Cardiac muscle cell (in vitro differentiated cells and primary cell): ENCODE data around the gene BBS9. TPM values are rescaled to one million over a fixed set of nuclear protein-coding genes. Genes with fewer than 3 reads are reported as not detected.

ENCODE experiments used
- DNase-seq, 2 donors: peaks; one replicate each; pipeline versions ENCODE4 v3.0.0 to v3.0.0-alpha.2; 2010 to 2017; ENCODE audit warnings: low read depth in 1 of 2, low spot score in 1 of 2
- H3K27ac ChIP-seq: fragments of 200-600 bp; sonication (generic); 2 replicates; pipeline ENCODE4 v1.5.1; 2016
- H3K27me3 ChIP-seq: fragments of 200-600 bp; sonication (generic); 2 replicates; pipeline ENCODE4 v1.6.0; 2016; ENCODE audit warnings: control low read depth
- H3K36me3 ChIP-seq: fragments of 200-600 bp; sonication (generic); 2 replicates; pipeline ENCODE4 v1.5.1; 2016; ENCODE audit warnings: control low read depth
- H3K4me1 ChIP-seq: fragments of 200-600 bp; sonication (generic); 2 replicates; pipeline ENCODE4 v1.8.1; 2017; ENCODE audit warnings: low read depth, mild to moderate bottlenecking, mixed run types
- H3K4me3 ChIP-seq: fragments of 200-600 bp; sonication (generic); 2 replicates; pipeline ENCODE4 v1.5.1; 2016; ENCODE audit warnings: mild to moderate bottlenecking
- H3K9me3 ChIP-seq: fragments of 200-600 bp; sonication (generic); 2 replicates; pipeline ENCODE4 v1.5.1; 2017; ENCODE audit warnings: low read depth, mild to moderate bottlenecking, control low read depth
- CTCF ChIP-seq: IDR thresholded peaks from 2 replicates; pipeline ENCODE4 v1.5.1; 2012; ENCODE audit warnings: low read depth, mild to moderate bottlenecking, low read length
- polyA plus RNA-seq: library from polyadenylated mRNA; unstranded; fragments of >200 nt; fragmentation: Nextera tagmentation; extraction: Ambion mirVana; gene quantifications from 2 replicates; pipeline ENCODE4 v1.2.1, GENCODE V29; 2016
- total RNA-seq: library from RNA; depleted of rRNA; stranded (reverse); fragments of >200 nt; gene quantifications from 2 replicates; pipeline ENCODE4 v1.2.3, GENCODE V29; 2016

The BBS9 gene
- total and polyA plus RNA-seq, 2 experiments from 2014 or later: 9.8 to 13.2 TPM

GRCh38 chr7:33237036-33237435, 107.7 kb downstream of the BBS9 start:
- no peak for DNase-seq
- H3K4me3 ChIP-seq: no peak overlapping the region

GRCh38 chr7:33243319-33243881, 114.0 kb downstream of the BBS9 start:
- no peaks in the 10 kb centered on the region for H3K9me3 ChIP-seq
- no peak overlapping the region for H3K4me3 ChIP-seq
- peak; percentile 67 to 78 for DNase-seq
- H3K4me1 ChIP-seq: no peaks in the 10 kb centered on the region
- no peak overlapping the region for H3K27ac ChIP-seq
- no peaks in the 10 kb centered on the region for H3K27me3 ChIP-seq
- TF ChIP-seq CTCF: peak; percentile 67
- no peaks in the 10 kb centered on the region for H3K36me3 ChIP-seq

More at GRCh38 chr7:33237036-33237435, 107.7 kb downstream of the BBS9 start:
- Histone ChIP-seq H3K27ac (no peak overlapping the region), H3K4me1 (no peaks in the 10 kb centered on the region), H3K27me3 (no peaks in the 10 kb centered on the region), H3K36me3 (no peaks in the 10 kb centered on the region), H3K9me3 (no peaks in the 10 kb centered on the region)
- no peak for TF ChIP-seq CTCF

GRCh38 chr7:33248671-33249070, 119.3 kb downstream of the BBS9 start:
- Histone ChIP-seq H3K36me3 (no peaks in the 10 kb centered on the region), H3K9me3 (no peaks in the 10 kb centered on the region), H3K27ac (no peak overlapping the region), H3K4me1 (no peaks in the 10 kb centered on the region), H3K4me3 (no peak overlapping the region), H3K27me3 (no peaks in the 10 kb centered on the region)
- DNase-seq: peak in 1 of 2 donors; percentile 13
- no peak for TF ChIP-seq CTCF

- Histone ChIP-seq H3K9me3 (no peaks in the 10 kb centered on the region), H3K27ac (no peak overlapping the region), H3K27me3 (no peaks in the 10 kb centered on the region), H3K4me3 (no peak overlapping the region), H3K4me1 (no peaks in the 10 kb centered on the region), H3K36me3 (no peaks in the 10 kb centered on the region)
- peak in 1 of 2 donors; percentile 87 for DNase-seq
- no peak for TF ChIP-seq CTCF
Observed at GRCh38 chr7:33250421-33250871, 121.1 kb downstream of the BBS9 start.

GRCh38 chr7:33251301-33251700, 121.9 kb downstream of the BBS9 start:
- no peak for DNase-seq
- TF ChIP-seq CTCF: no peak
- H3K9me3 ChIP-seq: no peaks in the 10 kb centered on the region
- H3K27ac ChIP-seq: no peak overlapping the region
- H3K4me1 ChIP-seq: no peaks in the 10 kb centered on the region
- no peak overlapping the region for H3K4me3 ChIP-seq
- no peaks in the 10 kb centered on the region for H3K27me3 ChIP-seq
- H3K36me3 ChIP-seq: no peaks in the 10 kb centered on the region
